Parathyroid adenoma (tissue), 2 donors: Measurements from ENCODE around the gene TEX264.

ENCODE experiments used
- H2AFZ ChIP-seq: fragments of 300-600 bp; sonication (generic); one replicate; pipeline ENCODE4 v1.7.0; 2017; ENCODE audit warnings: antibody characterized with exemption, mild to moderate bottlenecking
- H3K27ac ChIP-seq: fragments of 300-600 bp; sonication (generic); one replicate; pipeline ENCODE4 v1.7.0; 2017
- H3K27me3 ChIP-seq: fragments of 300-600 bp; sonication (generic); one replicate; pipeline ENCODE4 v1.7.0; 2017; ENCODE audit warnings: low read length; ENCODE audit not compliant: control insufficient read depth, insufficient read depth
- H3K36me3 ChIP-seq: fragments of 300-600 bp; sonication (generic); one replicate; pipeline ENCODE4 v1.7.0; 2017; ENCODE audit warnings: low read length; ENCODE audit not compliant: control insufficient read depth, insufficient read depth
- H3K4me1 ChIP-seq: fragments of 300-600 bp; sonication (generic); one replicate; pipeline ENCODE4 v1.7.0; 2017; ENCODE audit warnings: control low read depth
- H3K4me2 ChIP-seq: fragments of 300-600 bp; sonication (generic); one replicate; pipeline ENCODE4 v1.7.0; 2017; ENCODE audit warnings: low read length
- H3K4me3 ChIP-seq: fragments of 300-600 bp; sonication (generic); one replicate; pipeline ENCODE4 v1.7.0; 2017; ENCODE audit warnings: low read depth, low read length
- H3K79me2 ChIP-seq: fragments of 300-600 bp; sonication (generic); one replicate; pipeline ENCODE4 v1.7.0; 2017; ENCODE audit warnings: control low read depth
- H3K9ac ChIP-seq: fragments of 300-600 bp; sonication (generic); one replicate; pipeline ENCODE4 v1.7.0; 2017; ENCODE audit warnings: mild to moderate bottlenecking
- H3K9me3 ChIP-seq: fragments of 300-600 bp; sonication (generic); one replicate; pipeline ENCODE4 v1.7.0; 2017; ENCODE audit warnings: low read length; ENCODE audit not compliant: control insufficient read depth
- TF ChIP-seq, protein P1 (sequence below): fragments of 300-600 bp; sonication (generic); IDR thresholded peaks from one replicate; pipeline ENCODE4 v1.7.0; 2017; ENCODE audit warnings: antibody characterized with exemption, mild to moderate bottlenecking
- donor health status: primary hyperparathyroidism.

Gene TEX264

GRCh38 chr3:51709004-51709420 lies 38.0 kb downstream of the TEX264 start:
- H3K36me3 ChIP-seq, result no peaks in the 10 kb centered on the region
- no peaks in the 10 kb centered on the region for H3K9me3 ChIP-seq
- no peak overlapping the region for H3K27ac ChIP-seq
- TF ChIP-seq, protein P1, sequence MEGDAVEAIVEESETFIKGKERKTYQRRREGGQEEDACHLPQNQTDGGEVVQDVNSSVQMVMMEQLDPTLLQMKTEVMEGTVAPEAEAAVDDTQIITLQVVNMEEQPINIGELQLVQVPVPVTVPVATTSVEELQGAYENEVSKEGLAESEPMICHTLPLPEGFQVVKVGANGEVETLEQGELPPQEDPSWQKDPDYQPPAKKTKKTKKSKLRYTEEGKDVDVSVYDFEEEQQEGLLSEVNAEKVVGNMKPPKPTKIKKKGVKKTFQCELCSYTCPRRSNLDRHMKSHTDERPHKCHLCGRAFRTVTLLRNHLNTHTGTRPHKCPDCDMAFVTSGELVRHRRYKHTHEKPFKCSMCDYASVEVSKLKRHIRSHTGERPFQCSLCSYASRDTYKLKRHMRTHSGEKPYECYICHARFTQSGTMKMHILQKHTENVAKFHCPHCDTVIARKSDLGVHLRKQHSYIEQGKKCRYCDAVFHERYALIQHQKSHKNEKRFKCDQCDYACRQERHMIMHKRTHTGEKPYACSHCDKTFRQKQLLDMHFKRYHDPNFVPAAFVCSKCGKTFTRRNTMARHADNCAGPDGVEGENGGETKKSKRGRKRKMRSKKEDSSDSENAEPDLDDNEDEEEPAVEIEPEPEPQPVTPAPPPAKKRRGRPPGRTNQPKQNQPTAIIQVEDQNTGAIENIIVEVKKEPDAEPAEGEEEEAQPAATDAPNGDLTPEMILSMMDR, result no peak
- no peak overlapping the region for H3K9ac ChIP-seq
- no peaks in the 10 kb centered on the region for H3K27me3 ChIP-seq
- H3K79me2 ChIP-seq, result no peaks in the 10 kb centered on the region
- no peak overlapping the region for H2AFZ ChIP-seq
- peaks cover 4% of the 10 kb centered on the region for H3K4me1 ChIP-seq
- no peak overlapping the region for H3K4me3 ChIP-seq
- no peak overlapping the region for H3K4me2 ChIP-seq

GRCh38 chr3:51709675-51710074 lies 38.6 kb downstream of the TEX264 start:
- Histone ChIP-seq H3K4me1 (peaks cover 4% of the 10 kb centered on the region), H3K27ac (no peak overlapping the region), H3K4me3 (no peak overlapping the region), H3K9ac (no peak overlapping the region), H3K27me3 (no peaks in the 10 kb centered on the region), H3K79me2 (no peaks in the 10 kb centered on the region), H3K9me3 (no peaks in the 10 kb centered on the region), H2AFZ (no peak overlapping the region), H3K36me3 (no peaks in the 10 kb centered on the region), H3K4me2 (no peak overlapping the region)
- TF ChIP-seq, protein P1, result no peak

DNA sequence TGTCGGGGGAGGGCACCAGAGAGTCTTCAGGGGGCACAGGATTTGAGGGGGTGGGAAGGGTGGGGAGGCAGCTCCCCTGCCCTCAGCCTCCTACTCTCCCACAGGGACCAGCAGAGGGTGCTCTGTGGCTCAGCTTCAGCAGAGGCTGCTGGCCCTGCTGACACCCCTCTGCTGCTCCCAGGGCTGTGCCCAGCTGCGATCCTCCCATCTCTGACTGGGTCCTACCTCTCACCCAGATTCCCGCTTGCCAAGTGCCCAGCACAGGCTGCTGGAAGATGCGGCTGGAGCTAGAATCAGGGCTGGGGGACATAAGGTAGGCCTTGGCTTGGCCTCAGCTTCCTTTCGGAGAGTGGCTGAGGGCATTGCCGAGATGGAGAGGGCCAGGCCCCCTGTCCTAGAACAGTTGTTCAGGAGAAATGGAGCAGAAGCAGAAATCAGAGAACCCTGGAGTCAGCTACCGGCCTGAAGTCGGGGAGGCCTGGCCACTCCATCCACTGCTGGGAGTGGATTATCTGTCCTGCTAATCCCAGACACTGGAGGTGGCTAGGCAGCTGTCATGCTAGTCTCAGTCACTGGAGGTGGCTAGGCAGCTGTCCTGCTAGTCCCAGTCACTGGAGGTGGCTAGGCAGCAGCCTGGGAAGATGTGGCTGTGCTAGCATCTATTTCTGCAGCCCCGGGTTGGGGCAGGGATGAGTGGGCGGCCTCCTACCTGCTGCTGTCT lies 39.7 kb downstream of the TEX264 start:
- H3K79me2 ChIP-seq, result no peaks in the 10 kb centered on the region
- no peak overlapping the region for H3K9ac ChIP-seq
- H3K27ac ChIP-seq, result no peak overlapping the region
- TF ChIP-seq, protein P1, result no peak
- H3K4me3 ChIP-seq, result no peak overlapping the region
- H3K27me3 ChIP-seq, result no peaks in the 10 kb centered on the region
- no peak overlapping the region for H2AFZ ChIP-seq
- no peak overlapping the region for H3K4me2 ChIP-seq
- no peaks in the 10 kb centered on the region for H3K36me3 ChIP-seq
- H3K9me3 ChIP-seq, result no peaks in the 10 kb centered on the region
- H3K4me1 ChIP-seq, result peaks cover 4% of the 10 kb centered on the region

GRCh38 chr3:51711352-51712037 lies 40.4 kb downstream of the TEX264 start:
- H3K36me3 ChIP-seq, result no peaks in the 10 kb centered on the region
- H3K4me2 ChIP-seq, result no peak overlapping the region
- H3K4me1 ChIP-seq, result peaks cover under 1% of the 10 kb centered on the region
- H3K79me2 ChIP-seq, result no peaks in the 10 kb centered on the region
- H3K4me3 ChIP-seq, result no peak overlapping the region
- no peak overlapping the region for H3K27ac ChIP-seq
- no peak overlapping the region for H3K9ac ChIP-seq
- TF ChIP-seq, protein P1, result no peak
- H3K27me3 ChIP-seq, result no peaks in the 10 kb centered on the region
- no peaks in the 10 kb centered on the region for H3K9me3 ChIP-seq
- no peak overlapping the region for H2AFZ ChIP-seq
